ENCODE data around the gene TEX19.

TEX19 gene

DNA sequence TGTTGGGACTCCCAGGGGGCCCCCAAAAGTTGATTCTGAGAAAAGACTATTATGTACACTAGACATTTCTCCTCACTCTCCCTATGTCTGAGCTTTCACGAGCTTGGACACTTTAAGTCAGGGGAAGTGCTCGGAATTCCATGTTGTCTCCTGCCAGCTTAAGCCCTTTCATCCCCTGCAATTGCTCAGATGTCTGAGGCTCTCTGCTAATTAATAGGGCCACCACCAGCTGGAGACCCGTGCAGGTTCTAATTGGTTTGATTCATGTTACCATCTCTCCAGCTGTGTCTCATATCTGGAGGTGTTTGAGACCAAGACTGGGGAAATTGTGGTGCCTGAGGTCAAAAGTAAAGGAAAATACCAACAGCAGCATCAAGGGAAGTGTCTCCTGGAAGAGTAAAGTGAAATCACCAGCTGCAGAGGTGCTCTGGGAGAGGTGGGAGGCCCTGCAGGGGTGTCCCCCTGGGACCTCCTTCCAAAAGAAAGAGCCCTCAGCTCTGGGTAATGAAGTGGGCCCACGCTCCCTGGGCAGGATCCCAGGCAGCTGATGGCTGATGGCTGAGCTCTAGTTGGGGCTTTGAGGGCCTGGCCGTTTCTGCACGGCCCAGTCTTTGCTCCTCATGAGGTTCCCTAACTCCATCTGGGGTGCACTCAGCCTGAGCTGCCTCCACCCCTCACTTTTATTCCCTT is 6.7 kb downstream of the TEX19 start:
- no peak overlapping the region for H3K4me3 ChIP-seq (ENCODE audit: low read depth, low read length)
- no peak for DNase-seq (ENCODE audit: low read depth)
- TF ChIP-seq, protein P1, sequence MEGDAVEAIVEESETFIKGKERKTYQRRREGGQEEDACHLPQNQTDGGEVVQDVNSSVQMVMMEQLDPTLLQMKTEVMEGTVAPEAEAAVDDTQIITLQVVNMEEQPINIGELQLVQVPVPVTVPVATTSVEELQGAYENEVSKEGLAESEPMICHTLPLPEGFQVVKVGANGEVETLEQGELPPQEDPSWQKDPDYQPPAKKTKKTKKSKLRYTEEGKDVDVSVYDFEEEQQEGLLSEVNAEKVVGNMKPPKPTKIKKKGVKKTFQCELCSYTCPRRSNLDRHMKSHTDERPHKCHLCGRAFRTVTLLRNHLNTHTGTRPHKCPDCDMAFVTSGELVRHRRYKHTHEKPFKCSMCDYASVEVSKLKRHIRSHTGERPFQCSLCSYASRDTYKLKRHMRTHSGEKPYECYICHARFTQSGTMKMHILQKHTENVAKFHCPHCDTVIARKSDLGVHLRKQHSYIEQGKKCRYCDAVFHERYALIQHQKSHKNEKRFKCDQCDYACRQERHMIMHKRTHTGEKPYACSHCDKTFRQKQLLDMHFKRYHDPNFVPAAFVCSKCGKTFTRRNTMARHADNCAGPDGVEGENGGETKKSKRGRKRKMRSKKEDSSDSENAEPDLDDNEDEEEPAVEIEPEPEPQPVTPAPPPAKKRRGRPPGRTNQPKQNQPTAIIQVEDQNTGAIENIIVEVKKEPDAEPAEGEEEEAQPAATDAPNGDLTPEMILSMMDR (IDR thresholded peaks at IDR 0.05; ENCODE audit: low read depth, low read length, missing control alignments), result no peak

DNA sequence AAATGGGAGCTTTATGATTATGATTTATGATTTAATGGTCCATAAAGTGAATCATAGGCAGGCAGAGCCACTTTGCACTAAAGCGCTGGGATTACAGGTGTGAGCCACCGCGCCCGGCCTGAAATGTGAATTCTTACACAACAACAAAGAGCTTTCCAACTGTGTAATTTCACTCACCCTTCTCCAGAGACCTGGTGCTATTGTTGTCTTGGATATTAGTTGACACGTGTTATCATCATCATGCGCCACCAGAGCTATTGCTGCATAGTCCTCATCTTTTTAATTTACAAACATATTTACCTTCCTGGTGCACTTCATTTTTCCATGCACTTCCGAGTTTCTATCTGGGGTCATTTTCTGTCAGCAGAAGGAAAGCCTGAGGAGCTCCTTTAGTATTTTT is 7.7 kb downstream of the TEX19 start:
- no peak overlapping the region for H3K4me3 ChIP-seq (ENCODE audit: low read depth, low read length)
- TF ChIP-seq, protein P1 (IDR thresholded peaks at IDR 0.05; ENCODE audit: low read depth, low read length, missing control alignments), result no peak
- DNase-seq (ENCODE audit: low read depth), result no peak

DNA sequence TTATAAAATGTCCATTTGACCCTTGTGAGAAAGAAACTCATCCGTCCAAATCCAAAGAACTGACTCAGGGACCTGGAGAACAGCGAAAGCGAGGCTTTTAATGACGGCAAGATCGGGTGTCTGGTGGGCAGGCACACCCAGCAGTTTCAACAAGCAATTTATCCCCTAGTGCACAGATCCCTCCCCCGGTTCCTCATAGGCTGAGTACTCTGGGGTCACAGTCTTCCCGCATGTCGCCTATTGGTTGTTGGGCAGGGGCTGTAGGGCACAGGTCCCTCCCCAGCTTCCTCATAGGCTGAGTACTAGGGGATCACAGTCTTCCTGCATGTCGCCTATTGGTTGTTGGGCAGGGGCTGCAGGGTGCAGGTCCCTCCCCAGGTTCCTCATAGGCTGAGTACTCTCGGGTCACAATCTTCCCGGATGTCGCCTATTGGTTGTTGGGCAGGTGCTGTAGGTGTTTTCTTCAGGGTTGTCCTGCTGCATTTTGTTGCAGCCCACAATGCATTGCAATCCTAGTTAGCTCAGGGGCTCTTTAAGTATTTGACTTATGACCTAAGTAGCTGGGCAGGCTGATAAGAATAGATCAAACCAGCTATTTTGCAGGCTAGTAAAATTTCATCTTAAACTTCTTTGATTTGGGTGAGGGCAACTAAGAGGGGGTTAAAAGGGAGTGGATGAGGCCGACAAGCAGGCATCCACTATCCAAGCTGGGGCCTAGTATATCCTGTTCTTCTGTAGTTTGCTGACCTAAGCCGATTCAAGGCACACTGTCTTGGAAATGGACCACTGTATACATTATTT is 8.9 kb downstream of the TEX19 start:
- H3K4me3 ChIP-seq (ENCODE audit: low read depth, low read length), result no peak overlapping the region
- TF ChIP-seq, protein P1 (IDR thresholded peaks at IDR 0.05; ENCODE audit: low read depth, low read length, missing control alignments), result no peak
- DNase-seq (ENCODE audit: low read depth), result no peak

DNA sequence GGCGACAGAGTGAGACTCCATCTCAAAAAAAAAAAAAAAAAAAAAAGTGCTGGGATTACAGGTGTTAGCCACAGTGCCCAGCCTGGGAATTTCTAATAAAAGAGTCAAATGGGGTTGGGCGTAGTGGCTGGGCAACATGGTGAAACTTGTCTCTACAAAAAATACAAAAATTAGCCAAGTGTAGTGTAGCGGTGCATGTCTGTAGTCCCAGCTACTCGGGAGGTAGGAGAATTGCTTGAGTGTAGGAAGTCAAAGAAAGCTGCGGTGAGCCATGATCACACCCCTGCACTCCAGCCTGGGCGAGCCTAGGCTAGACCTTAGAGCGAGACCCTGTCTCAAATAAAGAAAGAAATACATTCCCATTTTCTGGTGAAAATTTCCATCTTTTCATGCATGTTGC is 10.2 kb downstream of the TEX19 start:
- DNase-seq (ENCODE audit: low read depth), result no peak
- H3K4me3 ChIP-seq (ENCODE audit: low read depth, low read length), result no peak overlapping the region
- TF ChIP-seq, protein P1 (IDR thresholded peaks at IDR 0.05; ENCODE audit: low read depth, low read length, missing control alignments), result no peak

DNA sequence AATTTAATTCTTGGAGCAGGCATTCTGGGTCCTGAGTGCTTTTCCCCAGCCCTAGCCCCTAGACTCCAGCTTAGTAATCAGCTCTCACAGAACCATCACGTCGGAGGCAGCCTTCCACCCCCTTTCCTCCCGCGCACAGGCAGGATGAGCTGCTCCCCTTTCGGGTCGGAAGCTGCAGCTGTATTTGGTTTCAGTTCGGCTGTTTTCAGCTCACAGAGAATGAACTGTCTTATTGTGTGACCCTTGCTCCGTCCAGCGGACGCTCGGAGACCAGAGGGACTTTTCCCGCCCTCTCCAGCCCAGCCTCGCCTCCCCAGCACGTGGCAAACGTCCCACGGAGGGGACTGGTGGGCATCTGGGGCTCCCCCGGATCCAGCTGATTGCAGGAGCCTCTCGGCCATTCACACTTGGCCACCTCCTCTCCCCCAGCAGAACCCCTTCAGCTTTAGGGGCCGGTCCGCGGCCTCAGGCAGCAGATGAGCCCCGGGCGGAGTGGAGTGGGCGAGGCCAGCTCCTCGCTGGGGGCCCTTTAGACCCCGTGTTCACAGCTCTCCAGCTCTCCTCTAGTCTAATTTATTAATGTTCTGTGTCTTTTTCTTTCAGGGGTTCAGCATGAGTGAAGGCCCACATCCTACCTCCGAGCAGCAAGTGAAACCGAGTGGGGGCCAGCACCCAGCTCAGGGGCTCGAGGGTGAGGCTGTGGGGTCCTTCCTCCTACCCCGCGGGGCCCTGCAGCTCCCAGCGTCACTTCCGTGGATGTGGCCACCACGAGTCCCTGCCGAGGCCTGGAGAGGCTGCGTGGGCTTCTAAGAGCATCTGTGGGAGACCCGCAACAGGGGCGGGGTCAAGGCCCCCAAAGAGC is 11.7 kb downstream of the TEX19 start:
- TF ChIP-seq, protein P1 (IDR thresholded peaks at IDR 0.05; ENCODE audit: low read depth, low read length, missing control alignments), result no peak
- no peak overlapping the region; the same call in none of the 2 replicates for H3K4me3 ChIP-seq (ENCODE audit: low read depth, low read length)
- peak; percentile 55 for DNase-seq (ENCODE audit: low read depth)

DNA sequence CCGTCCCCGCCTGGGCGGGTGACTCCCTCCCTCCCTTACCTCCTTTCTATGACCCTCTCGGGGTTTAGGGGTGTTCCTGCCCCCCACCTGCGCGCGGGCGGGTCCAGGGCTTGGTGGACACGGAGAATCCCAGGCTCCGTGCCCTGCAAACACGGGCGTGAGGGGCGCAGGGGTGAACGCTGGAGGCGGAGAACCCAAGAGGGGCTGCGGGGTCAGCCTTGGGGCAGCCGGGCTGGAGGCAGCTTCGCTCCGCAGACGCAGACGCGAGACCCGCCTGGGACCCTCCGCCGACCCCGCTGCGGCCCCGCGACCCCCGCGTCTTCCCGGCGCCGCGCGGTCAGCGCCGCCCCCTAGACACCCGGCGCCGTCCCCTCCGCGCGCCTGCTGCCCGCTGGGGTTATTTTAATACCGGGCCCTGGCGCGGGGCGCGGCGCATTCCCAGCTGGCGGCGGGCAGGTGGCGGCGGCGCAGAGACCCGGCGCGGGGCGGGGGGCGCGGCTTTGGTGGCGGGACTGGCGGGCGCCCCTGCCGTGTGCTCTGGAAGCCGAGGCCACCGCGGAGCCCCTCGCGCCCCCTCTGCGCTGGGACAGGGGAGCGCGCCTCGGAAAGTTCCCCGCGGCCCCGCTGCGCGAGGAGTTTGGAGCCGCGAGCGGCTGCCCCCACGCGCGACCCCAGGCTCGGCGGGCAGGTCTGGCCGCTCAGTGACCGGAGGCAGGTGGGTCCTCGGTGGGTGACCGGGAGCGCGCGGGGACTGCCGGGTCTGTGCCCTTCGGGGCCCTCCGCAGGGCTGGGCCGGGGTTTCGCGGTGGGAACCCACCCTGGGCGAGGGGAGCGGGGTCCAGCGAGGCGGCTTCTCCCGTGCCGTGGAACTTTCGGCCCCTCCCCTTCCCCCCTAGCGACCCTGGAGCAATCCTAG is 12.5 kb downstream of the TEX19 start, which contains the start of gene UTS2R:
UTS2R (plus strand) TSS at position 433 of the 916 bp plus-strand sequence. CDS start 2,560 bp downstream, outside the sequence.
- no peak within 1 kb of the TSS; the same call in none of the 2 replicates for H3K4me3 ChIP-seq (ENCODE audit: low read depth, low read length)
- no peak for DNase-seq (ENCODE audit: low read depth)
- TF ChIP-seq, protein P1 (IDR thresholded peaks at IDR 0.05; ENCODE audit: low read depth, low read length, missing control alignments), result no peak

All from GM12864 (cell line).